ENCODE data around the gene KIAA1549. TPM values are rescaled to one million over a fixed set of nuclear protein-coding genes. Genes with fewer than 3 reads are reported as not detected.

The KIAA1549 gene
- total and polyA plus RNA-seq, 2 donors (not counting 1 experiment from before 2014, with no cell fraction given) = under 0.01 to 0.52 TPM

DNA sequence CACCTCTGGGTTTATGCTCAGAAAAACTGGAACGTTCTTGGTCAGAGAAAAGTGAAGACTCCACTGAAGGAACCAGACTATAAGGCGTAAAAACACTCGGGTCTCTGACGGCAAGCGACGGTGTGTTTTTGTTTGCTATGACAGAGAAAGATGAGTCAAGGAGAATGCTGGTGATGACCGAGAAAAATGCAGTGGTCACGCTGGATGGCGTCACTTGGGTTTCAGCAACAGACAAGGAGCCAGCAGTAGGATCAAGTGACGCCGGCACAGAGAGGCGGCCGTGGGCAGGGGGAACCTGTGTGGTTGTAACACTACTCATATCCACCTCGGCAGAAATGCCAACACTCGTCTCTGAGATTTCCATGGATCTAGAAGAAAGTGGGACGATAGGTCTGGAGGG, 63.4 kb downstream of the KIAA1549 start:
- CTCF ChIA-PET = no interaction called here
- H3K4me1 ChIP-seq (ENCODE audit: control insufficient read depth in 2 of 2, insufficient read depth in 2 of 2, low read length in 2 of 2) = no peaks in the 10 kb centered on the region
- Mint-ChIP-seq H3K9me3 (ENCODE audit: insufficient read depth) (no peaks in the 10 kb centered on the region), H3K27ac (no peak overlapping the region), H3K27me3 (peaks cover 13% of the 10 kb centered on the region), H3K4me3 (no peak overlapping the region), H3K4me1 (no peaks in the 10 kb centered on the region)
- no peak overlapping the region for H3K9ac ChIP-seq (ENCODE audit: low read length)
- H3K9me3 ChIP-seq (ENCODE audit: control extremely low read depth in 1 of 3, control insufficient read depth in 2 of 3, insufficient read depth in 1 of 3, low read length in 2 of 3) = no peaks in the 10 kb centered on the region
- H4K20me1 ChIP-seq (ENCODE audit: control insufficient read depth, insufficient read depth, low read length, poor library complexity, severe bottlenecking) = no peaks in the 10 kb centered on the region
- ATAC-seq (ENCODE audit: low read depth) (no peak), DNase-seq (no peak)
- TF ChIP-seq EZH2 (IDR thresholded peaks at IDR 0.05; ENCODE audit: borderline replicate concordance, insufficient read depth, low read depth, low read length, poor library complexity, severe bottlenecking) = no peak
- TF ChIP-seq, protein P1, sequence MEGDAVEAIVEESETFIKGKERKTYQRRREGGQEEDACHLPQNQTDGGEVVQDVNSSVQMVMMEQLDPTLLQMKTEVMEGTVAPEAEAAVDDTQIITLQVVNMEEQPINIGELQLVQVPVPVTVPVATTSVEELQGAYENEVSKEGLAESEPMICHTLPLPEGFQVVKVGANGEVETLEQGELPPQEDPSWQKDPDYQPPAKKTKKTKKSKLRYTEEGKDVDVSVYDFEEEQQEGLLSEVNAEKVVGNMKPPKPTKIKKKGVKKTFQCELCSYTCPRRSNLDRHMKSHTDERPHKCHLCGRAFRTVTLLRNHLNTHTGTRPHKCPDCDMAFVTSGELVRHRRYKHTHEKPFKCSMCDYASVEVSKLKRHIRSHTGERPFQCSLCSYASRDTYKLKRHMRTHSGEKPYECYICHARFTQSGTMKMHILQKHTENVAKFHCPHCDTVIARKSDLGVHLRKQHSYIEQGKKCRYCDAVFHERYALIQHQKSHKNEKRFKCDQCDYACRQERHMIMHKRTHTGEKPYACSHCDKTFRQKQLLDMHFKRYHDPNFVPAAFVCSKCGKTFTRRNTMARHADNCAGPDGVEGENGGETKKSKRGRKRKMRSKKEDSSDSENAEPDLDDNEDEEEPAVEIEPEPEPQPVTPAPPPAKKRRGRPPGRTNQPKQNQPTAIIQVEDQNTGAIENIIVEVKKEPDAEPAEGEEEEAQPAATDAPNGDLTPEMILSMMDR (IDR thresholded peaks at IDR 0.05) = no peak
- no peak overlapping the region for H3K4me2 ChIP-seq (replicated peaks; ENCODE audit: low read depth, low read length, poor library complexity, severe bottlenecking)
- POLR2A ChIA-PET = no interaction called here
- H2AFZ ChIP-seq (ENCODE audit: insufficient read depth, low read depth, low read length, poor library complexity, severe bottlenecking) = no peak overlapping the region
- no peaks in the 10 kb centered on the region for H3K27me3 ChIP-seq (replicated peaks in 1 of 4; ENCODE audit: control extremely low read depth in 1 of 4, control insufficient read depth in 3 of 4, insufficient read depth in 4 of 4, low read length in 3 of 4)
- no peaks in the 10 kb centered on the region for H3K36me3 ChIP-seq (replicated peaks in 1 of 2; ENCODE audit: control extremely low read depth in 1 of 2, control insufficient read depth in 1 of 2, extremely low read depth in 1 of 2, insufficient read depth in 2 of 2, low read length in 1 of 2)
- H3K4me3 ChIP-seq (ENCODE audit: control extremely low read depth in 1 of 5, extremely low read depth in 1 of 5, insufficient read depth in 1 of 5, low read depth in 2 of 5, low read length in 4 of 5) = no peak overlapping the region
- H3K27ac ChIP-seq (ENCODE audit: low read length in 2 of 2) = no peak overlapping the region
- intact Hi-C loops (cut with micrococcal nuclease) = no loop called here
- WGBS (ENCODE audit: insufficient coverage) = 97% methylated on average over 15 of the region's 16 CpGs
- H3K79me2 ChIP-seq (ENCODE audit: control insufficient read depth, insufficient read depth, low read length) = no peaks in the 10 kb centered on the region

- H3K4me3 Mint-ChIP-seq = no peak overlapping the region
- peaks cover 16% of the 10 kb centered on the region for H3K27me3 Mint-ChIP-seq
- 97% methylated on average over 17 of the region's 17 CpGs for WGBS (ENCODE audit: insufficient coverage)
- H4K20me1 ChIP-seq (ENCODE audit: control insufficient read depth, insufficient read depth, low read length, poor library complexity, severe bottlenecking) = no peaks in the 10 kb centered on the region
- H3K9ac ChIP-seq (ENCODE audit: low read length) = no peak overlapping the region
- ChIA-PET POLR2A (no interaction called here), CTCF (no interaction called here)
- H3K36me3 ChIP-seq (replicated peaks in 1 of 2; ENCODE audit: control extremely low read depth in 1 of 2, control insufficient read depth in 1 of 2, extremely low read depth in 1 of 2, insufficient read depth in 2 of 2, low read length in 1 of 2) = no peaks in the 10 kb centered on the region
- no peak overlapping the region for H3K4me2 ChIP-seq (replicated peaks; ENCODE audit: low read depth, low read length, poor library complexity, severe bottlenecking)
- no peak overlapping the region for H2AFZ ChIP-seq (ENCODE audit: insufficient read depth, low read depth, low read length, poor library complexity, severe bottlenecking)
- intact Hi-C loops (cut with micrococcal nuclease) = no loop called here
- H3K27me3 ChIP-seq (replicated peaks in 1 of 4; ENCODE audit: control extremely low read depth in 1 of 4, control insufficient read depth in 3 of 4, insufficient read depth in 4 of 4, low read length in 3 of 4) = no peaks in the 10 kb centered on the region
- ATAC-seq (ENCODE audit: low read depth) (no peak), DNase-seq (no peak)
- TF ChIP-seq EZH2 (IDR thresholded peaks at IDR 0.05; ENCODE audit: borderline replicate concordance, insufficient read depth, low read depth, low read length, poor library complexity, severe bottlenecking) = no peak
- TF ChIP-seq, protein P1 (IDR thresholded peaks at IDR 0.05) = no peak
- no peak overlapping the region for H3K4me3 ChIP-seq (ENCODE audit: control extremely low read depth in 1 of 5, extremely low read depth in 1 of 5, insufficient read depth in 1 of 5, low read depth in 2 of 5, low read length in 4 of 5)
- no peaks in the 10 kb centered on the region for H3K9me3 Mint-ChIP-seq (ENCODE audit: insufficient read depth)
- H3K4me1 Mint-ChIP-seq = no peaks in the 10 kb centered on the region
- H3K27ac Mint-ChIP-seq = no peak overlapping the region
- no peak overlapping the region for H3K27ac ChIP-seq (ENCODE audit: low read length in 2 of 2)
- H3K4me1 ChIP-seq (ENCODE audit: control insufficient read depth in 2 of 2, insufficient read depth in 2 of 2, low read length in 2 of 2) = no peaks in the 10 kb centered on the region
- H3K79me2 ChIP-seq (ENCODE audit: control insufficient read depth, insufficient read depth, low read length) = no peaks in the 10 kb centered on the region
- no peaks in the 10 kb centered on the region for H3K9me3 ChIP-seq (ENCODE audit: control extremely low read depth in 1 of 3, control insufficient read depth in 2 of 3, insufficient read depth in 1 of 3, low read length in 2 of 3)
Observed at GRCh38 chr7:138916731-138917130, 64.5 kb downstream of the KIAA1549 start.

All from B cell (primary cell).